HepG2 (cell line): ENCODE results near the gene PRM2. TPM values are rescaled to one million over a fixed set of nuclear protein-coding genes. Genes with fewer than 3 reads are reported as not detected.

ENCODE experiments used
- ARID4A ChIP-seq: sonication (generic); formaldehyde crosslinking; IDR thresholded peaks from 2 replicates; pipeline ENCODE4 v1.5.0; 2020; ENCODE audit warnings: mild to moderate bottlenecking, missing genetic modification reagents, borderline replicate concordance
- CEBPB ChIP-seq: IDR thresholded peaks from 2 replicates; pipeline ENCODE4 v1.6.1; 2011; ENCODE audit warnings: low read depth, low read length, improper control_type of control experiment, borderline replicate concordance
- CHD4 ChIP-seq: fragments of 200-600 bp; sonication (generic); IDR thresholded peaks from 2 replicates; pipeline ENCODE4 v1.7.0; 2017; ENCODE audit warnings: mild to moderate bottlenecking, low read length, borderline replicate concordance
- KDM3A ChIP-seq: IDR thresholded peaks from 2 replicates; pipeline ENCODE4 v1.6.1; 2018; ENCODE audit warnings: low read depth, missing compliant biosample characterization
- KDM5A ChIP-seq: fragments of 200-600 bp; sonication (generic); IDR thresholded peaks from 2 replicates; pipeline ENCODE4 v1.7.0; 2018; ENCODE audit warnings: antibody characterized with exemption, mild to moderate bottlenecking, low read length, borderline replicate concordance
- NFKBIZ ChIP-seq: IDR thresholded peaks from 2 replicates; pipeline ENCODE4 v1.6.1; 2018; ENCODE audit warnings: missing genetic modification reagents, missing compliant biosample characterization
- NR2F6 ChIP-seq, 2 experiments: IDR thresholded peaks; 2 replicates each; pipeline ENCODE4 v1.6.1; 2016; ENCODE audit warnings: antibody characterized with exemption in 1 of 2, mild to moderate bottlenecking in 1 of 2
- POLR2AphosphoS2 ChIP-seq: IDR thresholded peaks from 2 replicates; pipeline ENCODE4 v1.6.1; 2011; ENCODE audit warnings: low read depth, low read length, improper control_type of control experiment
- POLR2G ChIP-seq: fragments of 200-400 bp; formaldehyde crosslinking; IDR thresholded peaks from 2 replicates; pipeline ENCODE4 v1.6.1; 2018; ENCODE audit warnings: mild to moderate bottlenecking, low read depth, low read length, moderate library complexity
- RARG ChIP-seq: sonication (generic); formaldehyde crosslinking; IDR thresholded peaks from 2 replicates; pipeline ENCODE4 v1.4.0; 2020; ENCODE audit warnings: low read depth, mild to moderate bottlenecking, missing genetic modification reagents
- TOE1 ChIP-seq: sonication (generic); formaldehyde crosslinking; IDR thresholded peaks from 2 replicates; pipeline ENCODE4 v1.4.0; 2020; ENCODE audit warnings: mild to moderate bottlenecking, missing genetic modification reagents
- ZNF230 ChIP-seq: sonication (generic); formaldehyde crosslinking; IDR thresholded peaks from 2 replicates; pipeline ENCODE4 v1.4.0; 2020; ENCODE audit warnings: mild to moderate bottlenecking, missing genetic modification reagents
- ZNF441 ChIP-seq: sonication (generic); formaldehyde crosslinking; IDR thresholded peaks from 2 replicates; pipeline ENCODE4 v1.7.0; 2021; ENCODE audit warnings: missing genetic modification reagents, borderline replicate concordance
- ZNF546 ChIP-seq: sonication (generic); formaldehyde crosslinking; conservative IDR thresholded peaks from 2 replicates; pipeline ENCODE4 v1.8.1; 2023; ENCODE audit warnings: mild to moderate bottlenecking, missing genetic modification reagents
- ZNF574 ChIP-seq: sonication (generic); formaldehyde crosslinking; IDR thresholded peaks from 2 replicates; pipeline ENCODE4 v1.4.0; 2020; ENCODE audit warnings: missing genetic modification reagents
- ZNF616 ChIP-seq: sonication (generic); formaldehyde crosslinking; IDR thresholded peaks from 2 replicates; pipeline ENCODE4 v1.5.0; 2020; ENCODE audit warnings: low read depth, mild to moderate bottlenecking, missing genetic modification reagents
- ZSCAN5A ChIP-seq: sonication (generic); formaldehyde crosslinking; IDR thresholded peaks from 2 replicates; pipeline ENCODE4 v1.8.0; 2022; ENCODE audit warnings: mild to moderate bottlenecking, missing genetic modification reagents, borderline replicate concordance
- polyA plus RNA-seq, 8 experiments: library from polyadenylated mRNA; depleted of rRNA in 3 of 8; stranded (reverse) in 7 of 8; unstranded in 1 of 8; fragments of >200 nt; fragmentation: Illumina TruSeq in 4 of 8; extraction: Trizol in 4 of 8; gene quantifications; 2 replicates each; pipeline versions ENCODE4 v1.2.1 to v1.2.3, GENCODE V29; 2011 to 2016; ENCODE audit warnings: low read depth in 4 of 8, missing spikeins in 1 of 8, mixed read lengths in 1 of 8; ENCODE audit not compliant: insufficient read depth in 1 of 8
- total RNA-seq, 5 experiments: library from RNA; depleted of rRNA; stranded (reverse); fragments of >200 nt; fragmentation: Illumina TruSeq; extraction: Trizol; gene quantifications; 2 replicates each; pipeline ENCODE4 v1.2.3, GENCODE V29; 2016; ENCODE audit warnings: low read depth in 1 of 5
- TF ChIP-seq, protein P1 (sequence below), 2 experiments: fragments of 450-650 bp in 1 of 2; sonication (generic) in 1 of 2; formaldehyde crosslinking; IDR thresholded peaks; 2 replicates each; pipeline versions ENCODE4 v1.5.0 to v1.8.0; 2020 to 2022; ENCODE audit warnings: mild to moderate bottlenecking in 1 of 2, missing genetic modification reagents in 1 of 2

Gene PRM2
- total and polyA plus RNA-seq, 2 of the 13 experiments (the other 11 are each of a cell fraction or from before 2014, with no cell fraction given), result 0.54 TPM; not detected in 1

DNA sequence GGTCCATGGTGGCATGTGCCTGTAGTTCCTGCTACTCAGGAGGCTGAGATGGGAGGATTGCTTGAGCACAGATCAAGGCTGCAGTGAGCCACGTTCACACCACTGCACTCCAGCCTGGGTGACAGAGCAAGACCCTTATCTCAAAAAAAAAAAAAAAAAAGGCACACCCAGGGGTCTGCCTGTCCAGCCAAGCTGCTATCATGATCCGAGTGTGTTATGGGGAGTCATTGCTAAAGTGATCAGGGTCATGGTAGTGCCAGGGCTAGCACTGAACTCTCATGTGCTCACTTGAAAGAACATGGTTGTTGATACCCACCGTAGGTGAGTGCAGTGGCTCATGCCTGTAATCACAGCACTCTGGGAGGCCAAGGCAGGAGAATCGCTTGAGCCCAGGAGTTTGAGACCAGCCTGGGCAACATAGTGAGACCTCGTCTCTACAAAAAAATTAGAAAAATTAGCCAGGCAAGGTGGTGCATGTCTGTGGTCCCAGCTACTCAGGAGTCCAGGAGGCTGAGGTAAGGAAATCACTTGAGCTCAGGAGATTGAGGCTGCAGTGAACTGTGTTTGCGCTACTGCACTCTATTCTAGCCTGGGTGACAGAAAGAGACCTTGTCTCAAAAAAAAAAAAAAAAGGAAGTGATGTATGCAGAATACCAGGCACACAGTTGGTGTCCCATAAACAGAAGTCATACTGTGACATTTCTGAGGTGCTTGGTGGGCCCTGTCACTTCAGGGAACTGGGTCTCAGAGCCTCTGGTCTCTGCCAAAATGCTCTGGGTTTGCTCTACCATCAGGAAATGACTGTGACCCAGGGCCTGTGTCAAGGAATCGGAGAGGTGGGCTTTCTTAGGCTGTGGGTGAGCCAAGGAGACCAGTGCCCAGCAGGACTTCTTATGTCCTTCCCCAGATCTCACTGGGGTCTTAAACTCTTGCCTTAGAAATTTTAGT, 2.7 kb upstream of the PRM2 start (continued):
- TF ChIP-seq NFKBIZ, result peak; percentile 76
- no peak for TF ChIP-seq CEBPB
- no peak for TF ChIP-seq NR2F6 (IDR thresholded peaks at IDR 0.05)
- peak; percentile 29; the same call in 1 of the 2 replicates for TF ChIP-seq NR2F6 (CRISPR knock-in tag; IDR thresholded peaks at IDR 0.05)
- no peak for TF ChIP-seq ZNF616 (CRISPR knock-in tag)
- TF ChIP-seq CHD4, result peak; percentile 83
- TF ChIP-seq ZNF441 (CRISPR knock-in tag), result no peak
- 0 out of 2 replicates have a peak, but pooled peaks have one; percentile 7 for TF ChIP-seq KDM3A (CRISPR knock-in tag)
- no peak; the same call in 1 of the 2 replicates for TF ChIP-seq RARG (CRISPR knock-in tag)
- TF ChIP-seq ZNF574 (CRISPR knock-in tag), result 0 out of 2 replicates have a peak, but pooled peaks have one; percentile 3
- 0 out of 2 replicates have a peak, but pooled peaks have one; percentile 51 for TF ChIP-seq ARID4A
- TF ChIP-seq ZSCAN5A (CRISPR knock-in tag), result 0 out of 2 replicates have a peak, but pooled peaks have one; percentile 62
- TF ChIP-seq ZNF546, result peak; percentile 83; the same call in 1 of the 2 replicates
- no peak for TF ChIP-seq TOE1 (CRISPR knock-in tag)
- no peak for TF ChIP-seq POLR2AphosphoS2
- peak; percentile 25 for TF ChIP-seq ZNF230 (CRISPR knock-in tag)
- TF ChIP-seq, protein P1, sequence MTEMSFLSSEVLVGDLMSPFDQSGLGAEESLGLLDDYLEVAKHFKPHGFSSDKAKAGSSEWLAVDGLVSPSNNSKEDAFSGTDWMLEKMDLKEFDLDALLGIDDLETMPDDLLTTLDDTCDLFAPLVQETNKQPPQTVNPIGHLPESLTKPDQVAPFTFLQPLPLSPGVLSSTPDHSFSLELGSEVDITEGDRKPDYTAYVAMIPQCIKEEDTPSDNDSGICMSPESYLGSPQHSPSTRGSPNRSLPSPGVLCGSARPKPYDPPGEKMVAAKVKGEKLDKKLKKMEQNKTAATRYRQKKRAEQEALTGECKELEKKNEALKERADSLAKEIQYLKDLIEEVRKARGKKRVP (CRISPR knock-in tag; IDR thresholded peaks at IDR 0.05), result no peak
- no peak for TF ChIP-seq KDM5A
- peak; percentile 74; the same call in 1 of the 2 replicates for TF ChIP-seq POLR2G
